Astrocyte (in vitro differentiated cells and primary cell): ENCODE data around the gene CCDC146. TPM values are rescaled to one million over a fixed set of nuclear protein-coding genes. Genes with fewer than 3 reads are reported as not detected.
"Not testable (repeated sequence)": the region's sequence is repeated elsewhere in the genome, so short reads cannot be mapped to it uniquely, and the experiment has no call there.

Experiments used
- DNase-seq: peaks from one replicate; pipeline ENCODE4 v3.0.0-alpha.2; 2010; ENCODE audit warnings: low read depth
- FAIRE-seq: peaks from 2 replicates; lab custom pipeline; 2011; peaks lifted over from hg19 to GRCh38; lab: Jason Lieb, UNC
- H2AFZ ChIP-seq: 2 replicates; pipeline ENCODE4 v1.6.0; 2012; ENCODE audit warnings: low read depth, low read length, inconsistent platforms
- H3K27ac ChIP-seq: 2 replicates; pipeline ENCODE4 v1.5.1; 2011; ENCODE audit warnings: low read depth, low read length, inconsistent platforms
- H3K27me3 ChIP-seq: 2 replicates; pipeline ENCODE4 v1.6.0; 2011; ENCODE audit warnings: low read length, inconsistent platforms; ENCODE audit not compliant: insufficient read depth
- H3K36me3 ChIP-seq: 2 replicates; pipeline ENCODE4 v1.5.1; 2011; ENCODE audit warnings: low read length, inconsistent platforms; ENCODE audit not compliant: insufficient read depth
- H3K4me1 ChIP-seq: 2 replicates; pipeline ENCODE4 v1.5.1; 2011; ENCODE audit warnings: low read length, inconsistent platforms; ENCODE audit not compliant: insufficient read depth
- H3K4me2 ChIP-seq: 2 replicates; pipeline ENCODE4 v1.6.0; 2012; ENCODE audit warnings: low read length, inconsistent platforms
- H3K4me3 ChIP-seq: 2 replicates; pipeline ENCODE4 v1.5.1; 2011; ENCODE audit warnings: low read depth, mild to moderate bottlenecking, low read length, inconsistent platforms; ENCODE audit not compliant: insufficient read depth
- H3K79me2 ChIP-seq: 2 replicates; pipeline ENCODE4 v1.6.0; 2012; ENCODE audit warnings: mild to moderate bottlenecking, low read length, inconsistent platforms; ENCODE audit not compliant: insufficient read depth
- H3K9ac ChIP-seq: 2 replicates; pipeline ENCODE4 v1.6.0; 2012; ENCODE audit warnings: mild to moderate bottlenecking, low read length, inconsistent platforms
- H3K9me3 ChIP-seq: 2 replicates; pipeline ENCODE4 v1.5.1; 2012; ENCODE audit warnings: low read depth, mild to moderate bottlenecking, low read length, inconsistent platforms; ENCODE audit not compliant: insufficient read depth
- H4K20me1 ChIP-seq: 2 replicates; pipeline ENCODE4 v1.6.0; 2012; ENCODE audit warnings: low read length, inconsistent platforms; ENCODE audit not compliant: insufficient read depth
- H3K27ac Mint-ChIP-seq: one replicate; pipeline ENCODE4 v1.8.0; 2021; ENCODE audit warnings: mild to moderate bottlenecking, mixed read lengths; ENCODE audit not compliant: unreplicated experiment
- H3K27me3 Mint-ChIP-seq: one replicate; pipeline ENCODE4 v1.8.0; 2021; ENCODE audit warnings: low read depth, mixed read lengths; ENCODE audit not compliant: unreplicated experiment
- H3K36me3 Mint-ChIP-seq: one replicate; pipeline ENCODE4 v1.8.0; 2021; ENCODE audit warnings: low read depth, mixed read lengths; ENCODE audit not compliant: unreplicated experiment
- H3K4me1 Mint-ChIP-seq: one replicate; pipeline ENCODE4 v1.8.0; 2021; ENCODE audit warnings: low read depth, mixed read lengths; ENCODE audit not compliant: unreplicated experiment
- H3K4me3 Mint-ChIP-seq: one replicate; pipeline ENCODE4 v1.8.0; 2021; ENCODE audit warnings: mild to moderate bottlenecking, moderate library complexity, mixed read lengths; ENCODE audit not compliant: unreplicated experiment
- H3K9me3 Mint-ChIP-seq: one replicate; pipeline ENCODE4 v1.8.0; 2021; ENCODE audit warnings: mild to moderate bottlenecking, mixed read lengths; ENCODE audit not compliant: unreplicated experiment
- total RNA-seq: library from RNA; stranded (reverse); gene quantifications from 2 replicates; pipeline ENCODE4 v1.2.1, GENCODE V29; 2021

CCDC146 gene
- total RNA-seq, 1 donor from 2014 or later, result 2.0 TPM

DNA sequence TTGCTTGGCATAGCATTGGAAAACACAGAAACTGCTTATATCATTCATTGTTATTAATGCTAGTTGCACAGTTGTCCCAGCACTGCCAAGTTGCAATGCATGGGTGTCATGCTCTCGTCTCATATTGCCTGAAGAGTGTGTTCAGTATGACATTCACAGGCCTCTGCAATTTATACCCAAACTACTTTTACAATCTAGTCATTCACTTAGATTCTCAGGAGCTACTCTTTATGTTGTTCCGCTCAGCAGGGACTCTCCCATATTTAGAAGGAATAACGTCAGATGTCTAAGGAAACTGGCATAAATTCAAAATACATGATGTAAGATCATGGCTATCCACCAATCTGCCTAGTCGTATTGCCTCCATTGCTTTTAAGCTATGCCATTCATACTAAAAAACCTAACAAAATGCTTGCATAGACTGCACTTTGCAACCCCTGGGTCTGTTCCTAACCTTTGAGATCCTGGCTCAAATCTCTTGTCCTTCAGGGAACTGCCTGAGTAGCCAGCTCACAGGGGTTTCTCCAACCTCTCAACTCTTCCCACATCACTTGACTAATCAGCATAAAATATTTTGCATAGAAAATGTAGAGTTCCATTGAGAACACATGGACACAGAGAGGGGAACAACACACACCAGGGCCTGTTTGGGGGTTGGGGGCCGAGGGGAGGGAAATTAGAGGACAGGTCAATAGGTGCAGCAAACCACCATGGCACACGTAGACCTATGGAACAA is 50.2 kb downstream of the CCDC146 start:
- not testable (repeated sequence) for FAIRE-seq, H3K27ac Mint-ChIP-seq, H3K9me3 ChIP-seq, H4K20me1 ChIP-seq, H3K9ac ChIP-seq, H3K36me3 ChIP-seq, H3K27me3 Mint-ChIP-seq, H2AFZ ChIP-seq, H3K4me1 ChIP-seq, H3K4me3 ChIP-seq, H3K27ac ChIP-seq, H3K27me3 ChIP-seq, DNase-seq, H3K4me3 Mint-ChIP-seq, H3K9me3 Mint-ChIP-seq, H3K36me3 Mint-ChIP-seq, H3K4me1 Mint-ChIP-seq, H3K79me2 ChIP-seq, H3K4me2 ChIP-seq

DNA sequence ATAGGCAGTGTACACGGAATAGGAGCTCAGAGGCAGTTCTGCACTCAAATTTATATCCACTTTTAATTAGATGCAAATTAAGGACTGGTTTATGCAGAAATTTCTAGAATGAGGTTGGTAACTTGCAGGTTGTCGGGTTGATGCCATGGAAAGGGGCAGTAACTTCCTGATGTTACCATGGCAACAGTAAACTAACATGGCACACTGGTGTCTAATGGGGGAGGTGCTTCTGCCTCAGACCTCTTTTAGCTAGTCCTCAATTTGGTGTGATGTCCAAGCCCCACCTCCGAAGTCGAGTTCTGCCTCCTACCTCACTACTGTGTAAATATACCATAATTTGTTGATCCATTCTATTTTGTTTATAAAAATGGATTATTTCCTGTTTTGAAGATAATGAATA is 52.0 kb downstream of the CCDC146 start:
- not testable (repeated sequence) for FAIRE-seq, H3K9me3 ChIP-seq, H3K79me2 ChIP-seq, H3K4me1 Mint-ChIP-seq, H4K20me1 ChIP-seq, H2AFZ ChIP-seq, DNase-seq, H3K27me3 Mint-ChIP-seq, H3K9me3 Mint-ChIP-seq, H3K9ac ChIP-seq, H3K4me2 ChIP-seq, H3K27ac Mint-ChIP-seq, H3K4me1 ChIP-seq, H3K27ac ChIP-seq, H3K36me3 Mint-ChIP-seq, H3K4me3 ChIP-seq, H3K4me3 Mint-ChIP-seq, H3K36me3 ChIP-seq, H3K27me3 ChIP-seq

DNA sequence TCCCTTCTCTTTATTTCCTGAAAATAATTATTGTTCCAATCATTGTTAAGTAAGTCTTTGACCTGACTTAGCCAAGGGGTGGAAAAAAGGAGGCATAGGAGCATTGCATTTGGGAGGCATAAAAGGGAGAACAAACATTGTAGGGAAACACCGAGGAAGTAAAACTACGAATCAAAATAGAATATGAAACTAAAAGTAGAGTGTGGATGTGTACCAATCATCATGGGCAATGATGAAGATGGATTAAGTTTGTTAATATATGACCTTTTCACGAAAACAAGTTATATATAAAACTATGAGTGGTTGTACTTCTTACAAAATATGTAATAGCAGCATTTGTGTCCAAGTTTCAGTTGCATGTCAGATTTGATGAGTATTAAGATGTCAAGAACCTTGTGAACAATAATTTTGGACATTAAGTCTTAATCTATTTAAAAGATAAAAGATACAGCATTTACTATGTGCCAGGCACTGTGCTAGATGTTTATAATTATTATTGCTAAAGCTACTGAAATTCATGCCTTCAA is 52.9 kb downstream of the CCDC146 start:
- H4K20me1 ChIP-seq, H2AFZ ChIP-seq, H3K27me3 Mint-ChIP-seq, H3K27ac ChIP-seq, H3K4me1 ChIP-seq, H3K79me2 ChIP-seq, H3K4me2 ChIP-seq, FAIRE-seq, H3K9me3 ChIP-seq, H3K36me3 Mint-ChIP-seq, H3K9ac ChIP-seq, H3K9me3 Mint-ChIP-seq, H3K4me1 Mint-ChIP-seq, H3K4me3 Mint-ChIP-seq, H3K27me3 ChIP-seq, H3K4me3 ChIP-seq, H3K27ac Mint-ChIP-seq, H3K36me3 ChIP-seq, DNase-seq: not testable (repeated sequence)

DNA sequence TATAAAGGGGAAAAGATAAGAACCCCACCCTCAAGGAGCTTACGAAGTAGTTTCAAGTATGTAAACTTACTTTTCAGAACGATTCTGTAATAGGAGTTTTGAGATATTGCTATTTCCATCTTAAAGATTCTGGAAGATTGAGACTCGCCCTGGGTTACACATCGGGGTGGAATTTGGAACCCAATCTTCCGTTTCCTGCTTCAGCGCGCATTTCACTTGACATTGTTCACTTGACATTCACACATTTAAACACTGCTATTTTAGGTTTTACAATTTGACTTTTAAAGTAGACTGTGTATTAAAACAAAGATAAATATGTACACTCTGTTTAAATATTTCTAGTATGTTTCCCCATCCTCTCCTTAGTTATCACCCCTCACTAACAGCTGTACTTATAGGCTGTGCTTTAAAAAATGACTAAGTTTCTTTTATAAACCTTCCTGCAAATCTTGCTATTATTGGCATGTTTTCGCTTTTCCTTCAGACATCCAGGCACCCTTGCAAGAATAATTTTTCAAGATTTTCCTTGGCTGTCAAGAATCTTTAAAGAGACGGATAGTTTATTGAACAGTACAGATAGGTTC is 55.0 kb downstream of the CCDC146 start:
- H3K27ac ChIP-seq, DNase-seq, H3K36me3 ChIP-seq, H3K27me3 ChIP-seq, H3K27ac Mint-ChIP-seq, H3K4me3 Mint-ChIP-seq, H4K20me1 ChIP-seq, H3K9me3 ChIP-seq, FAIRE-seq, H3K9ac ChIP-seq, H3K9me3 Mint-ChIP-seq, H3K4me3 ChIP-seq, H3K36me3 Mint-ChIP-seq, H3K4me1 ChIP-seq, H3K79me2 ChIP-seq, H3K4me1 Mint-ChIP-seq, H3K27me3 Mint-ChIP-seq, H2AFZ ChIP-seq, H3K4me2 ChIP-seq: not testable (repeated sequence)

DNA sequence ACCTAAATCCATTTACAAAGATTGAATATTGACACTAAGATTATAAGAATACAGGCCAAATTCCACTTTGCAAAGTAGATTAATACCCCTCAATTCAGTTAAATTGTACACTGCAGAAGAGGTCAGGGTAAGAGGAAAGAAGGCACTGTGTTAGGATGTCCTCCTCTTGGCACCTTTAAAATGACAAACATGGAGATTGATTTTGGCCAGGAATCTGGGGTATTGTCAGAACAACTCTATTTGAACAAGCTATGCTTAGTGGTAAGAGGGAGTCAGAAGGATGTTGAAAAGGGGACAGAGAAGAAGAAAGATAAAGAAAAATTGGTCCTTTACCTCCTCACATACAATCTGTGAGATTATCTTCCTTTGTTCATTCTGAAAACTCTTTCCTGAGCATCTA is 55.6 kb downstream of the CCDC146 start:
- not testable (repeated sequence) for H3K36me3 Mint-ChIP-seq, H3K27me3 ChIP-seq, H3K27ac ChIP-seq, H3K9me3 ChIP-seq, H3K36me3 ChIP-seq, H3K79me2 ChIP-seq, H2AFZ ChIP-seq, H3K4me3 ChIP-seq, H3K9ac ChIP-seq, H3K4me2 ChIP-seq, H3K4me3 Mint-ChIP-seq, H3K27ac Mint-ChIP-seq, FAIRE-seq, H3K4me1 ChIP-seq, DNase-seq, H3K9me3 Mint-ChIP-seq, H3K4me1 Mint-ChIP-seq, H3K27me3 Mint-ChIP-seq, H4K20me1 ChIP-seq
